ENCODE results near the gene INHA.

The INHA gene

GRCh38 chr2:219539926-219540678 is 32.0 kb upstream of the INHA start:
- DNase-seq (ENCODE audit: low read depth): no peak
- no peak overlapping the region for H3K4me3 ChIP-seq (ENCODE audit: low read depth, low read length)

DNA sequence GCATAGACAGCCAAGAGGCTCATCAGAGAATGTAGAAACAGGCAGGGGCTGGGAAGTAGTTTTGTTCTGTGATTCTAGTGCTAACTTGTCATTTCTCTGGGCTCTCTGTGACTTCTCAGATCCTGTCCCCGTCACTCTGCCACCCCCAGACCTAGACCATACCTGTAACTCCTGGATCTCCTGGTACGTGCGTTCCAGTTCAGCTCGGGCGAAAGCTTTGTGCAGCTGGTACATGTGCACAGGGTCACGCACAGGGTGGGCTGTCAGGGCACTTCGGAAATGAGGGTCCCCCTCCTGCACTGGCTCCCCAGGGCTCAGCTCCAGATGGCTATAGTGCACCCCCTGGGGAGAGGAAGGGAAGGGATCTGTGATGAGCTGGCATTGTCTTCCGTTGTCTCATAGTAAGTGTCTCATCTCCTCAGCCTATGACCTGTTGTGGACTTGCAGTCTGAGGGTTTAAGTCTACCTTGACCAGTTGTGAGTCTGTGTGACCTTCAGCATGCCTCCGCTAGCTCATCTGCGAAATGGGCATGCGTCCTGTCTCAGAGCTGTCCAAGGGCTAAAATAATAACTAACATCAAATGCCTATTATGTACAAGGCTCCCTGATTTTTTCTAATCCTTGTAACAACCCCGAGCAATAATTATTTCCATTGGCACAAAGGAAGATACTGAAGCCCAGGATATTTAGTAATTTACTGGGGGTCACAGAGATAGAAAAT is 31.2 kb upstream of the INHA start:
- DNase-seq (ENCODE audit: low read depth): no peak
- no peak overlapping the region for H3K4me3 ChIP-seq (ENCODE audit: low read depth, low read length)

GRCh38 chr2:219541611-219542180 is 30.4 kb upstream of the INHA start:
- DNase-seq (ENCODE audit: low read depth): no peak
- H3K4me3 ChIP-seq (ENCODE audit: low read depth, low read length): peak overlapping the region; percentile 88

DNA sequence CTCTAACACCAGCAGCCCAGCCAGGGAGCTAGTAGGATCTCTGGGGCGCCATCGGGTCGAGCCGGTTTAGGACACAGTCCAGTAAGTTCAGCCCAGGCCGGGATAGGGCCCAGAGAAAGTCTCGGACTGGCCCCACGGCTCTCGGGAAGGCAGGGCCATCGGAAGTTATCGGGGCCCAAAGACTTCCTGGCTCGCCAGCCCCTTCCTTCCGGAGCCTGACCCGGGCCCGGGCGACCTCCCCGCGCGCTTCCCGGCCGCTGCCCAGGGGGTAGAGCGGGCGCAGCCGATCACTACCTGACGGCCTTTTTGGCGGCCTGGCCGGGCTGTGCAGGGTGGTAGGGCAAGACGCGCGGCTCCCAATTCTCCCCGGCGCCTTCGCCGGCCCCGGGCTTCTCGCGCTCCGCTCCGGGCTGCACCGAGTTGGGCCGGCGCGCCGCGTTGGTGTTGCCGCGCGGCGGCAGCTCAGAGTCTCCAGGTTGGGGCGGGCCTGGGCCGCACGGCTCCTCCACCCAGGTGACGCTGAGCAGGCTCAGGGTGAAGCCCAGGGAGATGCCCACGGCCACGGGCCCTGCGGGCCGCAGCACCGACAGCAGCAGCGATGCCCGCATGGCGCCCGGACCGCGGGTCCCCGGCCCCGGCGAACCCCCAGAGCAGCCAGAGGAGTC is 29.0 kb upstream of the INHA start:
- peak overlapping the region; percentile 88 for H3K4me3 ChIP-seq (ENCODE audit: low read depth, low read length)
- no peak for DNase-seq (ENCODE audit: low read depth)

DNA sequence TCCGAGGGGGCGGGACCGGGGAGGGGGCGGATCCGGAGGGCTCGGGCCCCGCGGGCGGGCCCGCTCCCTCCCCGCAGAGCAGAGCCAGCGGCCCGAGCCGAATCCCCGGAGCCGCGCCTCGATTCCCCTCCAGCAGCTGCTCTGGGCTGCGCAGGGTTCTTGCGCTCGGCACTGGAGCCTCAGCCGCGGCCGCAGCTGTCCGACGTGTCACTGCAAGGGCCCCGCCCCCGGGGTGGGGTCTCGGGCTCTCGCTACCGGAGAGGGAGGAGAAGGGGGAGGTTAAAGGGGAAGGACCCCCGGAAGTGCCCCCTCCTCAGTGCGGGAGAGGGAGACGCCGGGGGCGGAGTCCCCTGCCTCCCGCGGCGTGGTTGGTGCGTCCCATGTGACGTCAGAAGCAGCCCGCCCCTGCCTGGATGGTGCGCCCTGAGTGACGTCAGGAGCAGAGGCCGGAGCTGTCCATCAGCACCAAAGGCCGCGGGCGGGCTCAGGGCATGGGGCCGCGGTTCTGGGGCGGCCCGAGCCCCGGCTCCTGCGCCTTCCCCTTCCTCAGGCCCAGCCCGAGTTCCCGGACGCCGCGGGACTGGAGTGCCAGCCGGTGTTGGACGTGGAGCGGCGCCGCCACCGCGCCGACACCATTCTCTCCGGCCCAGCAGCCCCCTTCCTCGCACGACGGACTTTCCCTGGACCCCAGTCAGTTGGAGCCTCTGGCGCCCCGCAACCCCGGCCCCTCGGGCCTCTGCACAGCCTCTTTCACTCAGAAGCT is 28.3 kb upstream of the INHA start, which contains the start of the genes CHPF and TMEM198:
Gene CHPF, minus strand, starts transcription at position 214 of the 763 bp plus-strand sequence. CDS start 271 bp downstream, outside the sequence.
Gene TMEM198, plus strand, starts transcription at position 433 of the 763 bp plus-strand sequence. CDS start 700 bp downstream, outside the sequence.
- H3K4me3 ChIP-seq (ENCODE audit: low read depth, low read length): peak within 1 kb of the TSS; percentile 88
- peak; percentile 94 for DNase-seq (ENCODE audit: low read depth)

GRCh38 chr2:219544567-219544966 is 27.5 kb upstream of the INHA start:
- peak overlapping the region; percentile 88 for H3K4me3 ChIP-seq (ENCODE audit: low read depth, low read length)
- DNase-seq (ENCODE audit: low read depth): no peak

- no peak overlapping the region for H3K4me3 ChIP-seq (ENCODE audit: low read depth, low read length)
Measured at GRCh38 chr2:219545295-219545942, 26.7 kb upstream of the INHA start.

GRCh38 chr2:219545943-219546352 is 26.2 kb upstream of the INHA start:
- H3K4me3 ChIP-seq (ENCODE audit: low read depth, low read length): no peak overlapping the region
- DNase-seq (ENCODE audit: low read depth): no peak

More at GRCh38 chr2:219545295-219545942, 26.7 kb upstream of the INHA start:
- DNase-seq (ENCODE audit: low read depth): no peak

- no peak for DNase-seq (ENCODE audit: low read depth)
- H3K4me3 ChIP-seq (ENCODE audit: low read depth, low read length): no peak overlapping the region
Measured at GRCh38 chr2:219547621-219548020, 24.5 kb upstream of the INHA start.

DNA sequence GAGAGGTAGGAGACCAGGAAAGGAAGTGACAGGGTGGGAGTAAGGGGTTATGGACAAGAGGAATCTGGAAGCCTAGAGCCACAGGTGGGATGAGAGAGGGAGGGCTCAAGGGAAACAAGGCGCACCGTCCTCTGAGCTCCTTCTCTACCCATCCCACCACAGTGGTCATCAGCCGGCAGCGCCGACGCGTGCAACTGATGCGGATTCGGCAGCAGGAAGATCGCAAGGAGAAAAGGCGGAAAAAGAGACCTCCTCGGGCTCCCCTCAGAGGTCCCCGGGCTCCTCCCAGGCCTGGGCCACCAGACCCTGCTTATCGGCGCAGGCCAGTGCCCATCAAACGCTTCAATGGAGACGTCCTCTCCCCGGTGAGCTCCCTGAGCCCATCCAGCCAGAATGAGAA is 23.1 kb upstream of the INHA start:
- no peak overlapping the region for H3K4me3 ChIP-seq (ENCODE audit: low read depth, low read length)
- DNase-seq (ENCODE audit: low read depth): no peak

- H3K4me3 ChIP-seq (ENCODE audit: low read depth, low read length): no peak overlapping the region
- no peak for DNase-seq (ENCODE audit: low read depth)
Measured at GRCh38 chr2:219549619-219550018, 22.5 kb upstream of the INHA start.

- H3K4me3 ChIP-seq (ENCODE audit: low read depth, low read length): peak overlapping the region; percentile 71
- DNase-seq (ENCODE audit: low read depth): no peak
Measured at GRCh38 chr2:219551441-219552381, 20.4 kb upstream of the INHA start.

DNA sequence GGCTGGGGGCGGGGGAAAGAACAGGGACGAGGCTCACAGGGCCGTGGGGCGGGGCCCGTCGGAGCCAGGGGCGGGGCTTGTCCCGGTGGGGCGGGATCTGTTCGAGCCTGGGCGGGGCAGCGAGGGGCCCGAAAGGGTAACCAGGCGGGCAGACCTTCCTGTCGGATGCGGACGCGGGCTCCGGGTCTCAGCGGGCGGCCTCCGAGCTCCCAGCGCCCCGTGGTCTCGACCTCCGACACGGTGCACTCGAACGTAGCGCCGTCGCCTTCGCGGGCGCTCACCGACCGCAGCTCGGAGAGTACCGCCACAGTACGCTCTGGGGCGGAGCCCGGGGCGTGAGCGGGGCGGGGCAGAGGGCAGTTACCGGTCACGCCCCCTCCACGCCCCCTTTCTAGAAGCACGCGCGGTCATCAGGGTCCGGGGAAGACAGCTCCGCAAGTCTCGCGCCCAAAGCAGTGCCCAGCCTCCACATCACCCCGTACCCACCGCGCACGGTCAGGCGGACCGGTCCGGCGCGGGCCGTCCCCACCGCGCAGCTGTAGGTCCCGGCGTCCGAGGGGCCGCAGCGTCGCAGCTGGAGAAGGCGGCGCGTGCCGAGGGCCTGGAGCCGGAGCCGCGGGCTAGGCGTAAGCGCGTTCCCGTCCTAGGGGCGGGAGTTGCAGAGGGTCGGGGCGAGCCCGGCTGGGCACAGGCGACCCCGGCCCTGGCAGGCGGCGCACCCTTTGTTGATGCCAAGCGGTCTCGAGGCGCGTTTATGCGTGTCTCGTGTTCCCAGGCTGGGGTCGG is 19.5 kb upstream of the INHA start:
- DNase-seq (ENCODE audit: low read depth): peak; percentile 43
- peak overlapping the region; percentile 71 for H3K4me3 ChIP-seq (ENCODE audit: low read depth, low read length)

- peak overlapping the region; percentile 71 for H3K4me3 ChIP-seq (ENCODE audit: low read depth, low read length)
- DNase-seq (ENCODE audit: low read depth): no peak
Measured at GRCh38 chr2:219553168-219553417, 19.0 kb upstream of the INHA start.

DNA sequence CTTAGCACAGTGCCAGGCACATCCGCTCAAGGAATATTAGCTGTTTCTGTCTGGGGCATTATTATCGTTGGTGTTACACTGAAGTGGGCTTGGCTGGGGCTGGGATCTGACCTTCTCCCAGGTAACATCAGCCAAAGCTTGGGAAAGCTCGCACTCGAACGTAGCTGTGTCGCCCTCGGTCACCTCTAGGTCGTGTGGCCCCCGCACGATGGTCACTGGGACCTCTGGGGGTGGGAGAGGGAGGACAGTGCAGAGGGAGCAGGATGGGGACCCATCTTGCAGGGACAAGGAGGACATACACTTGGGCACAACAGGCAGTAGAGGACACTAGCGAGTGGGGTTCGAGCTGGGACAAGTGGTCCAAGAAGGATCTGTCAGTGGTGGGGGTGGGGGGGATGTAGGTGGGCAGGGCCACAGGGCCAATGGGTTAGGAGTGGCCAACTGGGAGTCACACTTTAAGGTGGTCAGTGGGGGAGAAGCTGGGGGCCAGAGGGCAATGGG is 18.6 kb upstream of the INHA start:
- DNase-seq (ENCODE audit: low read depth): no peak
- no peak overlapping the region for H3K4me3 ChIP-seq (ENCODE audit: low read depth, low read length)

GRCh38 chr2:219554350-219554749 is 17.8 kb upstream of the INHA start:
- no peak overlapping the region for H3K4me3 ChIP-seq (ENCODE audit: low read depth, low read length)
- DNase-seq (ENCODE audit: low read depth): no peak

- no peak overlapping the region for H3K4me3 ChIP-seq (ENCODE audit: low read depth, low read length)
- DNase-seq (ENCODE audit: low read depth): no peak
Measured at GRCh38 chr2:219555956-219556355, 16.2 kb upstream of the INHA start.
